HepG2 (cell line): ENCODE measurements around the gene TMC2. TPM values are rescaled to one million over a fixed set of nuclear protein-coding genes. Genes with fewer than 3 reads are reported as not detected.
A peak's percentile ranks its signal among the peaks of the same experiment; 100 is the strongest.

Experiments used
- FOXK2 ChIP-seq: fragments of 450-650 bp; IDR thresholded peaks from 2 replicates; pipeline ENCODE4 v1.6.1; 2016
- IKZF4 ChIP-seq: sonication (generic); formaldehyde crosslinking; IDR thresholded peaks from 2 replicates; pipeline ENCODE4 v1.5.1; 2020; ENCODE audit warnings: borderline replicate concordance, mild to moderate bottlenecking, low read depth, missing genetic modification reagents; ENCODE audit errors: not compliant biosample characterization
- JUND ChIP-seq: sonication (generic); formaldehyde crosslinking; IDR thresholded peaks from 2 replicates; pipeline ENCODE4 v1.8.0; 2022; ENCODE audit warnings: mild to moderate bottlenecking, missing genetic modification reagents
- POLR2AphosphoS5 ChIP-seq: IDR thresholded peaks from 2 replicates; pipeline ENCODE4 v1.6.1; 2012; ENCODE audit warnings: low read depth, low read length
- RNF219 ChIP-seq: sonication (generic); formaldehyde crosslinking; IDR thresholded peaks from 2 replicates; pipeline ENCODE4 v1.5.0; 2020; ENCODE audit warnings: mild to moderate bottlenecking, missing genetic modification reagents
- SATB2 ChIP-seq: sonication (generic); formaldehyde crosslinking; IDR thresholded peaks from 2 replicates; pipeline ENCODE4 v1.5.0; 2020; ENCODE audit warnings: missing genetic modification reagents
- SMARCC2 ChIP-seq: fragments of 450-650 bp; IDR thresholded peaks from 2 replicates; pipeline ENCODE4 v1.6.1; 2017; ENCODE audit warnings: antibody characterized with exemption, mild to moderate bottlenecking
- TCF7L2 ChIP-seq: IDR thresholded peaks from 2 replicates; pipeline ENCODE4 v1.6.1; 2011; ENCODE audit warnings: mild to moderate bottlenecking, low read depth, low read length, moderate library complexity
- ZBTB40 ChIP-seq, 2 experiments: fragments of 450-650 bp in 1 of 2; sonication (generic) in 1 of 2; formaldehyde crosslinking in 1 of 2; IDR thresholded peaks; 2 replicates each; pipeline versions ENCODE4 v1.6.1 to v1.8.0; 2016 to 2022; ENCODE audit warnings: antibody characterized with exemption in 1 of 2, mild to moderate bottlenecking in 1 of 2, missing genetic modification reagents in 1 of 2
- ZFY ChIP-seq: sonication (generic); formaldehyde crosslinking; IDR thresholded peaks from 2 replicates; pipeline ENCODE4 v1.4.0; 2020; ENCODE audit warnings: missing genetic modification reagents
- ZNF235 ChIP-seq: sonication (generic); formaldehyde crosslinking; IDR thresholded peaks from 2 replicates; pipeline ENCODE4 v1.8.1; 2023; ENCODE audit warnings: mild to moderate bottlenecking, missing genetic modification reagents, borderline replicate concordance
- ZNF317 ChIP-seq: sonication (generic); formaldehyde crosslinking; IDR thresholded peaks from 2 replicates; pipeline ENCODE4 v1.5.0; 2020; ENCODE audit warnings: mild to moderate bottlenecking, missing genetic modification reagents
- ZNF468 ChIP-seq: sonication (generic); formaldehyde crosslinking; IDR thresholded peaks from 2 replicates; pipeline ENCODE4 v1.8.0; 2022; ENCODE audit warnings: mild to moderate bottlenecking, moderate library complexity, missing genetic modification reagents
- ZNF557 ChIP-seq: sonication (generic); formaldehyde crosslinking; IDR thresholded peaks from 2 replicates; pipeline ENCODE4 v1.4.0; 2020; ENCODE audit warnings: missing genetic modification reagents
- ZUFSP ChIP-seq: sonication (generic); formaldehyde crosslinking; IDR thresholded peaks from 2 replicates; pipeline ENCODE4 v1.9.0; 2021; ENCODE audit warnings: missing genetic modification reagents, mild to moderate bottlenecking, borderline replicate concordance
- polyA plus RNA-seq, 8 experiments: library from polyadenylated mRNA; depleted of rRNA in 3 of 8; stranded (reverse) in 7 of 8; unstranded in 1 of 8; fragments of >200 nt; fragmentation: Illumina TruSeq in 4 of 8; extraction: Trizol in 4 of 8; gene quantifications; 2 replicates each; pipeline versions ENCODE4 v1.2.1 to v1.2.3, GENCODE V29; 2011 to 2016; ENCODE audit warnings: low read depth in 4 of 8, missing spikeins in 1 of 8, mixed read lengths in 1 of 8; ENCODE audit not compliant: insufficient read depth in 1 of 8
- total RNA-seq, 5 experiments: library from RNA; depleted of rRNA; stranded (reverse); fragments of >200 nt; fragmentation: Illumina TruSeq; extraction: Trizol; gene quantifications; 2 replicates each; pipeline ENCODE4 v1.2.3, GENCODE V29; 2016; ENCODE audit warnings: low read depth in 1 of 5

The TMC2 gene
- total and polyA plus RNA-seq, 2 of the 13 experiments (the other 11 are each of a cell fraction or from before 2014, with no cell fraction given), result not detected

GRCh38 chr20:2651772-2652723, 115.7 kb downstream of the TMC2 start, which contains the start of gene NOP56 (continued):
- TF ChIP-seq ZFY (CRISPR knock-in tag) (peak; percentile 100), TCF7L2 (no peak), ZNF317 (CRISPR knock-in tag) (peak; percentile 89; the same call in 1 of the 2 replicates), ZNF557 (CRISPR knock-in tag) (no peak; the same call in none of the 2 replicates), ZNF468 (0 out of 2 replicates have a peak, but pooled peaks have one; percentile 29), ZNF235 (CRISPR knock-in tag) (peak; percentile 99; the same call in 1 of the 2 replicates), FOXK2 (peak; percentile 83), POLR2AphosphoS5 (peak; percentile 96), ZUFSP (no peak), SATB2 (CRISPR knock-in tag) (no peak; the same call in 1 of the 2 replicates), RNF219 (no peak; the same call in 1 of the 2 replicates), SMARCC2 (no peak), ZBTB40 (IDR thresholded peaks at IDR 0.05) (no peak), ZBTB40 (CRISPR knock-in tag; IDR thresholded peaks at IDR 0.05) (peak; percentile 77), JUND (CRISPR knock-in tag) (0 out of 2 replicates have a peak, but pooled peaks have one; percentile 36), IKZF4 (CRISPR knock-in tag) (peak; percentile 89)
